Measurements from ENCODE around the gene DPM2. TPM values are rescaled to one million over a fixed set of nuclear protein-coding genes. Genes with fewer than 3 reads are reported as not detected.

The DPM2 gene
- total RNA-seq, 2 donors from 2014 or later, result 18.8 to 26.0 TPM

GRCh38 chr9:127963041-127963358, 25.3 kb upstream of the DPM2 start:
- ATAC-seq (ENCODE audit: insufficient number of reproducible peaks, low FRiP score, low read depth) (no peak), DNase-seq (ENCODE audit: low spot score) (no peak)
- H3K9me3 ChIP-seq, result no peaks in the 10 kb centered on the region
- H3K4me3 ChIP-seq, result no peak overlapping the region
- H3K4me1 ChIP-seq (ENCODE audit: control insufficient read depth in 1 of 2, low read depth in 2 of 2), result peaks cover 38 to 74% of the 10 kb centered on the region in 2 donors
- TF ChIP-seq CTCF (IDR thresholded peaks at IDR 0.05), result no peak
- no peaks in the 10 kb centered on the region for H3K27me3 ChIP-seq (replicated peaks; ENCODE audit: insufficient read depth)
- H3K36me3 ChIP-seq, result no peaks in the 10 kb centered on the region
- H3K27ac ChIP-seq, result peak overlapping the region; percentile 83 to 94

- Histone ChIP-seq H3K27ac (peak overlapping the region; percentile 83 to 94), H3K36me3 (no peaks in the 10 kb centered on the region), H3K4me1 (ENCODE audit: control insufficient read depth in 1 of 2, low read depth in 2 of 2) (peaks cover 38 to 67% of the 10 kb centered on the region in 2 donors), H3K9me3 (no peaks in the 10 kb centered on the region), H3K4me3 (no peak overlapping the region), H3K27me3 (replicated peaks; ENCODE audit: insufficient read depth) (no peaks in the 10 kb centered on the region)
- no peak for DNase-seq (ENCODE audit: low spot score)
- no peak for TF ChIP-seq CTCF (IDR thresholded peaks at IDR 0.05)
- ATAC-seq (ENCODE audit: insufficient number of reproducible peaks, low FRiP score, low read depth), result no peak
These were observed 24.6 kb upstream of the DPM2 start for GRCh38 chr9:127962278-127962677.

GRCh38 chr9:127961613-127962155, 24.0 kb upstream of the DPM2 start:
- H3K27me3 ChIP-seq (replicated peaks; ENCODE audit: insufficient read depth), result no peaks in the 10 kb centered on the region
- peaks cover 35 to 61% of the 10 kb centered on the region in 2 donors for H3K4me1 ChIP-seq (ENCODE audit: control insufficient read depth in 1 of 2, low read depth in 2 of 2)
- H3K9me3 ChIP-seq, result no peaks in the 10 kb centered on the region
- H3K27ac ChIP-seq, result no peak overlapping the region
- no peak for DNase-seq (ENCODE audit: low spot score)
- ATAC-seq (ENCODE audit: insufficient number of reproducible peaks, low FRiP score, low read depth), result no peak
- H3K36me3 ChIP-seq, result no peaks in the 10 kb centered on the region
- TF ChIP-seq CTCF (IDR thresholded peaks at IDR 0.05), result no peak
- no peak overlapping the region for H3K4me3 ChIP-seq

- no peak for ATAC-seq (ENCODE audit: insufficient number of reproducible peaks, low FRiP score, low read depth)
- no peak for DNase-seq (ENCODE audit: low spot score)
- TF ChIP-seq CTCF (IDR thresholded peaks at IDR 0.05), result no peak
- H3K27me3 ChIP-seq (replicated peaks; ENCODE audit: insufficient read depth), result no peaks in the 10 kb centered on the region
- H3K4me3 ChIP-seq, result no peak overlapping the region
- peaks cover 29 to 56% of the 10 kb centered on the region in 2 donors for H3K4me1 ChIP-seq (ENCODE audit: control insufficient read depth in 1 of 2, low read depth in 2 of 2)
- H3K27ac ChIP-seq, result no peak overlapping the region
- H3K9me3 ChIP-seq, result no peaks in the 10 kb centered on the region
- H3K36me3 ChIP-seq, result no peaks in the 10 kb centered on the region
These were observed 23.5 kb upstream of the DPM2 start for GRCh38 chr9:127961155-127961490.

GRCh38 chr9:127960410-127961154, 22.9 kb upstream of the DPM2 start:
- no peak overlapping the region for H3K27ac ChIP-seq

More at GRCh38 chr9:127960410-127961154, 22.9 kb upstream of the DPM2 start:
- peaks cover 24 to 53% of the 10 kb centered on the region in 2 donors for H3K4me1 ChIP-seq (ENCODE audit: control insufficient read depth in 1 of 2, low read depth in 2 of 2)
- H3K4me3 ChIP-seq, result no peak overlapping the region
- TF ChIP-seq CTCF (IDR thresholded peaks at IDR 0.05), result no peak
- DNase-seq (ENCODE audit: low spot score), result no peak
- no peaks in the 10 kb centered on the region for H3K27me3 ChIP-seq (replicated peaks; ENCODE audit: insufficient read depth)
- H3K36me3 ChIP-seq, result no peaks in the 10 kb centered on the region
- ATAC-seq (ENCODE audit: insufficient number of reproducible peaks, low FRiP score, low read depth), result no peak
- no peaks in the 10 kb centered on the region for H3K9me3 ChIP-seq

Measured in thoracic aorta (tissue), 2 donors.